ENCODE results near the gene RPL10.

The RPL10 gene

GRCh38 chrX:154351183-154352011 is 46.8 kb upstream of the RPL10 start:
- TF ChIP-seq, protein P1, sequence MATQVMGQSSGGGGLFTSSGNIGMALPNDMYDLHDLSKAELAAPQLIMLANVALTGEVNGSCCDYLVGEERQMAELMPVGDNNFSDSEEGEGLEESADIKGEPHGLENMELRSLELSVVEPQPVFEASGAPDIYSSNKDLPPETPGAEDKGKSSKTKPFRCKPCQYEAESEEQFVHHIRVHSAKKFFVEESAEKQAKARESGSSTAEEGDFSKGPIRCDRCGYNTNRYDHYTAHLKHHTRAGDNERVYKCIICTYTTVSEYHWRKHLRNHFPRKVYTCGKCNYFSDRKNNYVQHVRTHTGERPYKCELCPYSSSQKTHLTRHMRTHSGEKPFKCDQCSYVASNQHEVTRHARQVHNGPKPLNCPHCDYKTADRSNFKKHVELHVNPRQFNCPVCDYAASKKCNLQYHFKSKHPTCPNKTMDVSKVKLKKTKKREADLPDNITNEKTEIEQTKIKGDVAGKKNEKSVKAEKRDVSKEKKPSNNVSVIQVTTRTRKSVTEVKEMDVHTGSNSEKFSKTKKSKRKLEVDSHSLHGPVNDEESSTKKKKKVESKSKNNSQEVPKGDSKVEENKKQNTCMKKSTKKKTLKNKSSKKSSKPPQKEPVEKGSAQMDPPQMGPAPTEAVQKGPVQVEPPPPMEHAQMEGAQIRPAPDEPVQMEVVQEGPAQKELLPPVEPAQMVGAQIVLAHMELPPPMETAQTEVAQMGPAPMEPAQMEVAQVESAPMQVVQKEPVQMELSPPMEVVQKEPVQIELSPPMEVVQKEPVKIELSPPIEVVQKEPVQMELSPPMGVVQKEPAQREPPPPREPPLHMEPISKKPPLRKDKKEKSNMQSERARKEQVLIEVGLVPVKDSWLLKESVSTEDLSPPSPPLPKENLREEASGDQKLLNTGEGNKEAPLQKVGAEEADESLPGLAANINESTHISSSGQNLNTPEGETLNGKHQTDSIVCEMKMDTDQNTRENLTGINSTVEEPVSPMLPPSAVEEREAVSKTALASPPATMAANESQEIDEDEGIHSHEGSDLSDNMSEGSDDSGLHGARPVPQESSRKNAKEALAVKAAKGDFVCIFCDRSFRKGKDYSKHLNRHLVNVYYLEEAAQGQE (IDR thresholded peaks at IDR 0.05; ENCODE audit: low read depth) = no peak
- TF ChIP-seq EP300 (IDR thresholded peaks at IDR 0.05; ENCODE audit: borderline replicate concordance) (no peak), EGR1 (IDR thresholded peaks at IDR 0.05) (no peak), CEBPB (IDR thresholded peaks at IDR 0.05) (no peak), YY1 (IDR thresholded peaks at IDR 0.05; ENCODE audit: low read depth) (no peak), RAD21 (IDR thresholded peaks at IDR 0.05; ENCODE audit: low read depth) (no peak), NFIC (IDR thresholded peaks at IDR 0.05) (no peak), FOXM1 (IDR thresholded peaks at IDR 0.05; ENCODE audit: borderline replicate concordance, low read depth) (no peak), CREB1 (IDR thresholded peaks at IDR 0.05; ENCODE audit: low read depth) (no peak)
- TF ChIP-seq, protein P2, sequence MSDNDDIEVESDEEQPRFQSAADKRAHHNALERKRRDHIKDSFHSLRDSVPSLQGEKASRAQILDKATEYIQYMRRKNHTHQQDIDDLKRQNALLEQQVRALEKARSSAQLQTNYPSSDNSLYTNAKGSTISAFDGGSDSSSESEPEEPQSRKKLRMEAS (IDR thresholded peaks at IDR 0.05) = no peak

DNA sequence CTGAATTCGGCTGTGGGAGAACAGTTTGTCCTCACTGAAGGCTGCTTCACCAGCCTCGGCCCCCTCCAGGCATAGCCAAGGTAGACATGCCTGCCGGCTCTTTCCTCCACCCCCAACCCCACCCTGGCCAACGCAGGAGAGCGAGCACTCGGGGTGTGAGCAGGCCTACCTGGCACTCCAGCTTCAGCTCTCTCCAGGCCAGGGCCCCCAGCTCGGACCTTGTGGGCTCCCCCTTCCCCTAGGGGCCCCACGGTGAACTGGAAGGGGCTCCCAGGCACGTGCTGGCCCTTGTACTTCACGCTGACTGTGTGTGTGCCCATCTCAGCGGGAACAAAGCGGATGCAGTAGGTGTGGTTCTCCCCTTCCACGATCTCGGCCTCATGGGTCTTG is 46.2 kb upstream of the RPL10 start:
- TF ChIP-seq TAF1 (IDR thresholded peaks at IDR 0.05; ENCODE audit: low read depth) (no peak), ZBTB7A (IDR thresholded peaks at IDR 0.05; ENCODE audit: low read depth) (no peak), YY1 (IDR thresholded peaks at IDR 0.05; ENCODE audit: low read depth) (no peak), NFIC (IDR thresholded peaks at IDR 0.05) (no peak), TEAD4 (IDR thresholded peaks at IDR 0.05) (no peak), USF1 (IDR thresholded peaks at IDR 0.05) (no peak), CEBPB (IDR thresholded peaks at IDR 0.05) (no peak), CREB1 (IDR thresholded peaks at IDR 0.05; ENCODE audit: low read depth) (no peak), EGR1 (IDR thresholded peaks at IDR 0.05) (no peak), TCF12 (IDR thresholded peaks at IDR 0.05; ENCODE audit: low read depth) (no peak), FOXM1 (IDR thresholded peaks at IDR 0.05; ENCODE audit: borderline replicate concordance, low read depth) (no peak), EP300 (IDR thresholded peaks at IDR 0.05; ENCODE audit: borderline replicate concordance) (no peak)
- TF ChIP-seq, protein P1 (IDR thresholded peaks at IDR 0.05; ENCODE audit: low read depth) = no peak
- TF ChIP-seq, protein P2 (IDR thresholded peaks at IDR 0.05) = no peak

DNA sequence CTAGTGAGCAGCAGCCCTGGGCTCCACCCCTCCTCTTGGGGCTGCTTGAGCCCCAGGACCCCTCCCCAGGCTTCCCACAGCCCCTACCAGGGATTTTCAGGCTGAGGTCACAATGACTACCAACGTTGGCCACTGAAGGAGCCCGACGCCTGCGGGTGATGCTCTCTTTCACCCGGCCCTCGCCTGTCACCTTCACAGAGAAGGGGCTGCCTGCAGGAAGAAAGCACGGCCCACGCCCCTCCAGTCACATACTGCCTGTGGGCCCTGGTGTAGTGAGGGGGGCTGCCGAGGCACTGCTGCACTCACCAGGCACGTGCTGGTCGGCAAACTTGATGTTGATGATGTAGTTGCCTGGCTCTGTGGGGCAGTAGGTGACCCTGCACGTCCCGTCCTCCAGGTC is 45.7 kb upstream of the RPL10 start:
- TF ChIP-seq YY1 (IDR thresholded peaks at IDR 0.05; ENCODE audit: low read depth) = no peak
- TF ChIP-seq EP300 (IDR thresholded peaks at IDR 0.05; ENCODE audit: borderline replicate concordance) = no peak
- no peak for TF ChIP-seq EGR1 (IDR thresholded peaks at IDR 0.05)
- TF ChIP-seq NFIC (IDR thresholded peaks at IDR 0.05) = no peak
- TF ChIP-seq CREB1 (IDR thresholded peaks at IDR 0.05; ENCODE audit: low read depth) = no peak
- no peak for TF ChIP-seq ZBTB7A (IDR thresholded peaks at IDR 0.05; ENCODE audit: low read depth)

GRCh38 chrX:154353172-154353843 is 44.9 kb upstream of the RPL10 start:
- TF ChIP-seq CEBPB (IDR thresholded peaks at IDR 0.05) = no peak
- TF ChIP-seq, protein P1 (IDR thresholded peaks at IDR 0.05; ENCODE audit: low read depth) = no peak
- TF ChIP-seq YY1 (IDR thresholded peaks at IDR 0.05; ENCODE audit: low read depth) = no peak
- TF ChIP-seq CREB1 (IDR thresholded peaks at IDR 0.05; ENCODE audit: low read depth) = no peak
- TF ChIP-seq FOXM1 (IDR thresholded peaks at IDR 0.05; ENCODE audit: borderline replicate concordance, low read depth) = no peak
- TF ChIP-seq ZBTB7A (IDR thresholded peaks at IDR 0.05; ENCODE audit: low read depth) = no peak
- TF ChIP-seq NFIC (IDR thresholded peaks at IDR 0.05) = no peak
- TF ChIP-seq RAD21 (IDR thresholded peaks at IDR 0.05; ENCODE audit: low read depth) = no peak
- TF ChIP-seq TCF12 (IDR thresholded peaks at IDR 0.05; ENCODE audit: low read depth) = no peak
- TF ChIP-seq TAF1 (IDR thresholded peaks at IDR 0.05; ENCODE audit: low read depth) = no peak
- TF ChIP-seq, protein P2 (IDR thresholded peaks at IDR 0.05) = no peak
- no peak for TF ChIP-seq EGR1 (IDR thresholded peaks at IDR 0.05)
- no peak for TF ChIP-seq EP300 (IDR thresholded peaks at IDR 0.05; ENCODE audit: borderline replicate concordance)
- TF ChIP-seq TEAD4 (IDR thresholded peaks at IDR 0.05) = no peak
- TF ChIP-seq USF1 (IDR thresholded peaks at IDR 0.05) = no peak
